ENCODE results near the gene DLEC1. TPM values are rescaled to one million over a fixed set of nuclear protein-coding genes. Genes with fewer than 3 reads are reported as not detected.

DLEC1 gene
- total and polyA plus RNA-seq, 2 experiments from 2014 or later, result 0.31 to 0.66 TPM

DNA sequence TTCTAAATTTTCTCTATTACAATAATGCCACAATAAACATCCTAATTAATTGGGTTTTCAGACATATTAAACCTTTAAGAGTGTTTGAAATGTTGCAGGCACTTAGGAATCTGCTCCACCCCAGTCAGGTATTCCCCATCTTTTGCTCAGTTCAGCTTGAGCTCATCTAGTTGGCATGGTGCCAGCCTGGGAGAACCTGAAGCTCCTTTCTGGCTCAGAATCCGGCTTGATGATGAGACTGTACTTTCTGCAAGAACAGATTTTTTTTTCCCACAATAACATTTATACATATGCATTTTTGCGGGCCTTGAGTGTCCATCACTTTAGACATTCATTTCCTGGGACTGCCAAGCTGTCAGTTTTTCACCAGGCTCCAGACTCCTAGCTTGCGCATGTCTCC, 118.6 kb downstream of the DLEC1 start:
- Histone ChIP-seq H2AFZ (no peak overlapping the region), H3K36me3 (ENCODE audit: insufficient read depth) (no peaks in the 10 kb centered on the region), H3K4me3 (no peak overlapping the region), H3K27me3 (ENCODE audit: insufficient read depth) (no peaks in the 10 kb centered on the region), H3K27ac (ENCODE audit: low read depth) (no peak overlapping the region), H3F3A (replicated peaks; ENCODE audit: low read depth) (peaks cover 7% of the 10 kb centered on the region), H3K9me2 (ENCODE audit: insufficient read depth) (0 out of 2 replicates have a peak, but pooled peaks cover 2% of the 10 kb centered on the region), H3K79me2 (replicated peaks; ENCODE audit: insufficient read depth) (no peaks in the 10 kb centered on the region), H3K4me2 (no peak overlapping the region), H4K20me1 (replicated peaks; ENCODE audit: insufficient read depth) (no peaks in the 10 kb centered on the region), H3K4me1 (ENCODE audit: insufficient read depth) (no peaks in the 10 kb centered on the region)
- H3K27me3 Mint-ChIP-seq (ENCODE audit: insufficient read depth, low read depth, poor library complexity), result peaks cover 3% of the 10 kb centered on the region
- DNase-seq (ENCODE audit: low spot score) (no peak), ATAC-seq (no peak)
- no peaks in the 10 kb centered on the region for H3K9me3 Mint-ChIP-seq
- H3K4me3 Mint-ChIP-seq, result no peak overlapping the region
- H3K27ac Mint-ChIP-seq, result no peak overlapping the region
- no peaks in the 10 kb centered on the region for H3K36me3 Mint-ChIP-seq (ENCODE audit: low read depth)
- peaks cover 4% of the 10 kb centered on the region; the same call in 1 of the 3 replicates for H3K4me1 Mint-ChIP-seq
- TF ChIP-seq EZH2phosphoT487 (IDR thresholded peaks at IDR 0.05; ENCODE audit: unreplicated experiment) (no peak), JUNB (IDR thresholded peaks at IDR 0.05; ENCODE audit: unreplicated experiment) (no peak), POLR2AphosphoS5 (IDR thresholded peaks at IDR 0.05; ENCODE audit: low read depth) (no peak), ZNF114 (CRISPR knock-in tag; IDR thresholded peaks at IDR 0.05) (no peak), CREB1 (CRISPR knock-in tag; IDR thresholded peaks at IDR 0.05; ENCODE audit: low read depth) (no peak), EZH2 (IDR thresholded peaks at IDR 0.05; ENCODE audit: low read depth, unreplicated experiment) (no peak), STAT1 (IDR thresholded peaks at IDR 0.05; ENCODE audit: unreplicated experiment) (no peak), ETS1 (IDR thresholded peaks at IDR 0.05) (no peak), NANOG (IDR thresholded peaks at IDR 0.05; ENCODE audit: borderline replicate concordance) (no peak), CTCF (conservative IDR thresholded peaks at IDR 0.05; ENCODE audit: low read depth in 2 of 2) (no peak), ZNF331 (CRISPR knock-in tag; IDR thresholded peaks at IDR 0.05; ENCODE audit: low read depth) (no peak)
- TF ChIP-seq, protein P1, sequence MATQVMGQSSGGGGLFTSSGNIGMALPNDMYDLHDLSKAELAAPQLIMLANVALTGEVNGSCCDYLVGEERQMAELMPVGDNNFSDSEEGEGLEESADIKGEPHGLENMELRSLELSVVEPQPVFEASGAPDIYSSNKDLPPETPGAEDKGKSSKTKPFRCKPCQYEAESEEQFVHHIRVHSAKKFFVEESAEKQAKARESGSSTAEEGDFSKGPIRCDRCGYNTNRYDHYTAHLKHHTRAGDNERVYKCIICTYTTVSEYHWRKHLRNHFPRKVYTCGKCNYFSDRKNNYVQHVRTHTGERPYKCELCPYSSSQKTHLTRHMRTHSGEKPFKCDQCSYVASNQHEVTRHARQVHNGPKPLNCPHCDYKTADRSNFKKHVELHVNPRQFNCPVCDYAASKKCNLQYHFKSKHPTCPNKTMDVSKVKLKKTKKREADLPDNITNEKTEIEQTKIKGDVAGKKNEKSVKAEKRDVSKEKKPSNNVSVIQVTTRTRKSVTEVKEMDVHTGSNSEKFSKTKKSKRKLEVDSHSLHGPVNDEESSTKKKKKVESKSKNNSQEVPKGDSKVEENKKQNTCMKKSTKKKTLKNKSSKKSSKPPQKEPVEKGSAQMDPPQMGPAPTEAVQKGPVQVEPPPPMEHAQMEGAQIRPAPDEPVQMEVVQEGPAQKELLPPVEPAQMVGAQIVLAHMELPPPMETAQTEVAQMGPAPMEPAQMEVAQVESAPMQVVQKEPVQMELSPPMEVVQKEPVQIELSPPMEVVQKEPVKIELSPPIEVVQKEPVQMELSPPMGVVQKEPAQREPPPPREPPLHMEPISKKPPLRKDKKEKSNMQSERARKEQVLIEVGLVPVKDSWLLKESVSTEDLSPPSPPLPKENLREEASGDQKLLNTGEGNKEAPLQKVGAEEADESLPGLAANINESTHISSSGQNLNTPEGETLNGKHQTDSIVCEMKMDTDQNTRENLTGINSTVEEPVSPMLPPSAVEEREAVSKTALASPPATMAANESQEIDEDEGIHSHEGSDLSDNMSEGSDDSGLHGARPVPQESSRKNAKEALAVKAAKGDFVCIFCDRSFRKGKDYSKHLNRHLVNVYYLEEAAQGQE (IDR thresholded peaks at IDR 0.05; ENCODE audit: unreplicated experiment), result no peak
- TF ChIP-seq, protein P2, sequence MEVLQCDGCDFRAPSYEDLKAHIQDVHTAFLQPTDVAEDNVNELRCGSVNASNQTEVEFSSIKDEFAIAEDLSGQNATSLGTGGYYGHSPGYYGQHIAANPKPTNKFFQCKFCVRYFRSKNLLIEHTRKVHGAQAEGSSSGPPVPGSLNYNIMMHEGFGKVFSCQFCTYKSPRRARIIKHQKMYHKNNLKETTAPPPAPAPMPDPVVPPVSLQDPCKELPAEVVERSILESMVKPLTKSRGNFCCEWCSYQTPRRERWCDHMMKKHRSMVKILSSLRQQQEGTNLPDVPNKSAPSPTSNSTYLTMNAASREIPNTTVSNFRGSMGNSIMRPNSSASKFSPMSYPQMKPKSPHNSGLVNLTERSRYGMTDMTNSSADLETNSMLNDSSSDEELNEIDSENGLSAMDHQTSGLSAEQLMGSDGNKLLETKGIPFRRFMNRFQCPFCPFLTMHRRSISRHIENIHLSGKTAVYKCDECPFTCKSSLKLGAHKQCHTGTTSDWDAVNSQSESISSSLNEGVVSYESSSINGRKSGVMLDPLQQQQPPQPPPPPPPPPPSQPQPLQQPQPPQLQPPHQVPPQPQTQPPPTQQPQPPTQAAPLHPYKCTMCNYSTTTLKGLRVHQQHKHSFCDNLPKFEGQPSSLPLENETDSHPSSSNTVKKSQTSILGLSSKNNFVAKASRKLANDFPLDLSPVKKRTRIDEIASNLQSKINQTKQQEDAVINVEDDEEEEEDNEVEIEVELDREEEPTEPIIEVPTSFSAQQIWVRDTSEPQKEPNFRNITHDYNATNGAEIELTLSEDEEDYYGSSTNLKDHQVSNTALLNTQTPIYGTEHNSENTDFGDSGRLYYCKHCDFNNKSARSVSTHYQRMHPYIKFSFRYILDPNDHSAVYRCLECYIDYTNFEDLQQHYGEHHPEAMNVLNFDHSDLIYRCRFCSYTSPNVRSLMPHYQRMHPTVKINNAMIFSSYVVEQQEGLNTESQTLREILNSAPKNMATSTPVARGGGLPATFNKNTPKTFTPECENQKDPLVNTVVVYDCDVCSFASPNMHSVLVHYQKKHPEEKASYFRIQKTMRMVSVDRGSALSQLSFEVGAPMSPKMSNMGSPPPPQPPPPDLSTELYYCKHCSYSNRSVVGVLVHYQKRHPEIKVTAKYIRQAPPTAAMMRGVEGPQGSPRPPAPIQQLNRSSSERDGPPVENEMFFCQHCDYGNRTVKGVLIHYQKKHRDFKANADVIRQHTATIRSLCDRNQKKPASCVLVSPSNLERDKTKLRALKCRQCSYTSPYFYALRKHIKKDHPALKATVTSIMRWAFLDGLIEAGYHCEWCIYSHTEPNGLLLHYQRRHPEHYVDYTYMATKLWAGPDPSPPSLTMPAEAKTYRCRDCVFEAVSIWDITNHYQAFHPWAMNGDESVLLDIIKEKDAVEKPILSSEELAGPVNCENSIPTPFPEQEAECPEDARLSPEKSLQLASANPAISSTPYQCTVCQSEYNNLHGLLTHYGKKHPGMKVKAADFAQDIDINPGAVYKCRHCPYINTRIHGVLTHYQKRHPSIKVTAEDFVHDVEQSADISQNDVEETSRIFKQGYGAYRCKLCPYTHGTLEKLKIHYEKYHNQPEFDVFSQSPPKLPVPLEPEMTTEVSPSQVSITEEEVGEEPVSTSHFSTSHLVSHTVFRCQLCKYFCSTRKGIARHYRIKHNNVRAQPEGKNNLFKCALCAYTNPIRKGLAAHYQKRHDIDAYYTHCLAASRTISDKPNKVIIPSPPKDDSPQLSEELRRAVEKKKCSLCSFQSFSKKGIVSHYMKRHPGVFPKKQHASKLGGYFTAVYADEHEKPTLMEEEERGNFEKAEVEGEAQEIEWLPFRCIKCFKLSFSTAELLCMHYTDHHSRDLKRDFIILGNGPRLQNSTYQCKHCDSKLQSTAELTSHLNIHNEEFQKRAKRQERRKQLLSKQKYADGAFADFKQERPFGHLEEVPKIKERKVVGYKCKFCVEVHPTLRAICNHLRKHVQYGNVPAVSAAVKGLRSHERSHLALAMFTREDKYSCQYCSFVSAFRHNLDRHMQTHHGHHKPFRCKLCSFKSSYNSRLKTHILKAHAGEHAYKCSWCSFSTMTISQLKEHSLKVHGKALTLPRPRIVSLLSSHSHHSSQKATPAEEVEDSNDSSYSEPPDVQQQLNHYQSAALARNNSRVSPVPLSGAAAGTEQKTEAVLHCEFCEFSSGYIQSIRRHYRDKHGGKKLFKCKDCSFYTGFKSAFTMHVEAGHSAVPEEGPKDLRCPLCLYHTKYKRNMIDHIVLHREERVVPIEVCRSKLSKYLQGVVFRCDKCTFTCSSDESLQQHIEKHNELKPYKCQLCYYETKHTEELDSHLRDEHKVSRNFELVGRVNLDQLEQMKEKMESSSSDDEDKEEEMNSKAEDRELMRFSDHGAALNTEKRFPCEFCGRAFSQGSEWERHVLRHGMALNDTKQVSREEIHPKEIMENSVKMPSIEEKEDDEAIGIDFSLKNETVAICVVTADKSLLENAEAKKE (CRISPR knock-in tag; IDR thresholded peaks at IDR 0.05), result no peak

All from GM23338 (cell line).